Mesendoderm (in vitro differentiated cells): ENCODE data around the gene ETV4.
A peak's percentile ranks its signal among the peaks of the same experiment; 100 is the strongest.

Experiments used
- DNase-seq: peaks from one replicate; pipeline ENCODE4 v3.0.0; 2013
- H2AK5ac ChIP-seq: 2 replicates; pipeline ENCODE4 v1.6.1; 2013; ENCODE audit warnings: low read length, inconsistent platforms
- H2BK120ac ChIP-seq: 2 replicates; pipeline ENCODE4 v1.6.1; 2013; ENCODE audit warnings: low read depth, mild to moderate bottlenecking, low read length, moderate library complexity, mixed read lengths
- H2BK15ac ChIP-seq: replicated peaks from 2 replicates; pipeline ENCODE4 v1.6.1; 2013; ENCODE audit warnings: low read depth, mild to moderate bottlenecking, moderate library complexity
- H2BK5ac ChIP-seq: 2 replicates; pipeline ENCODE4 v1.6.1; 2013; ENCODE audit warnings: low read length, inconsistent platforms
- H3K18ac ChIP-seq: 2 replicates; pipeline ENCODE4 v1.6.1; 2013; ENCODE audit warnings: mild to moderate bottlenecking, low read length, mixed read lengths
- H3K23ac ChIP-seq: one replicate; pipeline ENCODE4 v1.6.1; 2013; ENCODE audit warnings: low read length
- H3K27ac ChIP-seq: 2 replicates; pipeline ENCODE4 v1.5.1; 2013; ENCODE audit warnings: low read depth, mild to moderate bottlenecking, inconsistent platforms, low read length, moderate library complexity
- H3K27me3 ChIP-seq: 2 replicates; pipeline ENCODE4 v1.6.1; 2013; ENCODE audit warnings: low read length, control low read depth, mild to moderate bottlenecking, inconsistent platforms; ENCODE audit not compliant: insufficient read depth, poor library complexity
- H3K36me3 ChIP-seq: 2 replicates; pipeline ENCODE4 v1.6.1; 2013; ENCODE audit warnings: low read length, inconsistent platforms; ENCODE audit not compliant: control insufficient read depth, insufficient read depth
- H3K4ac ChIP-seq: one replicate; pipeline ENCODE4 v1.6.1; 2013; ENCODE audit warnings: low read depth, mild to moderate bottlenecking, low read length, moderate library complexity
- H3K4me1 ChIP-seq: 2 replicates; pipeline ENCODE4 v1.6.1; 2013; ENCODE audit warnings: low read depth, low read length, inconsistent platforms; ENCODE audit not compliant: control insufficient read depth
- H3K4me2 ChIP-seq: 2 replicates; pipeline ENCODE4 v1.6.1; 2013; ENCODE audit warnings: low read length
- H3K4me3 ChIP-seq: 2 replicates; pipeline ENCODE4 v1.5.1; 2013; ENCODE audit warnings: mild to moderate bottlenecking, low read length
- H3K56ac ChIP-seq: one replicate; pipeline ENCODE4 v1.6.1; 2013; ENCODE audit warnings: low read length
- H3K79me1 ChIP-seq: 2 replicates; pipeline ENCODE4 v1.6.1; 2013; ENCODE audit warnings: low read length, inconsistent platforms
- H3K79me2 ChIP-seq: 2 replicates; pipeline ENCODE4 v1.6.1; 2013; ENCODE audit warnings: mild to moderate bottlenecking, low read length; ENCODE audit not compliant: control insufficient read depth, insufficient read depth
- H3K9ac ChIP-seq: 2 replicates; pipeline ENCODE4 v1.6.1; 2013; ENCODE audit warnings: low read length, inconsistent platforms
- H4K5ac ChIP-seq: one replicate; pipeline ENCODE4 v1.6.1; 2013; ENCODE audit warnings: low read length
- H4K8ac ChIP-seq: one replicate; pipeline ENCODE4 v1.6.1; 2013; ENCODE audit warnings: low read depth, mild to moderate bottlenecking, control low read depth, low read length, moderate library complexity
- WGBS: extraction: QIAGEN DNeasy Blood & Tissue Kit; methylation state at CpG from one replicate; pipeline ENCODE4 v1.1.7; 2013; ENCODE audit warnings: low lambda C conversion rate, missing lambda C conversion rate; ENCODE audit not compliant: insufficient coverage; ENCODE audit errors: extremely low coverage; 5-methylcytosine and 5-hydroxymethylcytosine counted together

ETV4 gene

DNA sequence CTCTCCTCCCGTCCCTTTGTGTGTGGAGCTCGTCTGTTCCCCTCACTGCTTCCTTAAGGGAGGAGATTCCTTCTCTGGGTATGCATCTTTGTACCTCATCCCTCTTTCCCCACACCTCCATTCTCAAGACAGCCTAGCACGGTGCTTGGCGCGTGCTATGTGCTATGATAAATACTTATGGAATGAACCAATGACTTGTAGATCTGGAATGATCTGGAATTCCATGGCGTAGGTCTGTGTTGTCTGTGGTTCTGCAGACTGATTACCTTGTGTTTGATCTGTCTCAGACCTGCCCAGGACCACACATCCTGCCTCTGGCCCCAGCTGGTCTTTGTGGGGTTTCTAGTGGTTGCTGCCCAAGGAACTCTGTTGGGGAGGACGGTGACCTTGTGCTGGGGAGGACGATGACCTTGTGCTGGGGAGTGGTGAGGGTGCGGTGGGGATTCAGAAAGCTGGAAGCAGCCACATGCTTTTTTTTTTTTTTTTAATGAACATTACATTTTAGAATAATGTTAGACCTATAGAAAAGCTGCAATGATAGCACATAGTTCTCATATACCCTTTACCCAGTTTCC is 33.5 kb upstream of the ETV4 start:
- Histone ChIP-seq H3K27ac (no peak overlapping the region), H3K36me3 (no peaks in the 10 kb centered on the region), H3K4me1 (no peaks in the 10 kb centered on the region), H2BK120ac (no peak overlapping the region), H3K18ac (no peak overlapping the region), H3K79me1 (no peaks in the 10 kb centered on the region), H2BK5ac (no peak overlapping the region), H2AK5ac (no peak overlapping the region), H3K56ac (no peak overlapping the region), H4K8ac (no peak overlapping the region), H3K23ac (no peak overlapping the region), H3K4me2 (no peak overlapping the region), H3K9ac (no peak overlapping the region), H2BK15ac (no peak overlapping the region), H4K5ac (no peak overlapping the region), H3K79me2 (no peaks in the 10 kb centered on the region), H3K4ac (no peak overlapping the region), H3K27me3 (no peaks in the 10 kb centered on the region), H3K4me3 (no peak overlapping the region)
- no CpG with 5 or more reads among the region's 9 CpGs for WGBS
- DNase-seq = no peak

- no peaks in the 10 kb centered on the region for H3K36me3 ChIP-seq
- H4K8ac ChIP-seq = no peak overlapping the region
- no peak overlapping the region for H3K23ac ChIP-seq
- no peaks in the 10 kb centered on the region for H3K79me1 ChIP-seq
- H2BK15ac ChIP-seq = no peak overlapping the region
- no peaks in the 10 kb centered on the region for H3K79me2 ChIP-seq
- no peak overlapping the region for H2BK5ac ChIP-seq
- H3K27me3 ChIP-seq = no peaks in the 10 kb centered on the region
- no peak overlapping the region for H2BK120ac ChIP-seq
- no peaks in the 10 kb centered on the region for H3K4me1 ChIP-seq
- H3K27ac ChIP-seq = no peak overlapping the region
- H3K56ac ChIP-seq = peak overlapping the region; percentile 11
- no CpG with 5 or more reads among the region's 13 CpGs for WGBS
- no peak for DNase-seq
- no peak overlapping the region for H2AK5ac ChIP-seq
- no peak overlapping the region for H3K4me3 ChIP-seq
- H4K5ac ChIP-seq = no peak overlapping the region
- H3K9ac ChIP-seq = no peak overlapping the region
- no peak overlapping the region for H3K4ac ChIP-seq
- no peak overlapping the region for H3K18ac ChIP-seq
- no peak overlapping the region for H3K4me2 ChIP-seq
Observed at GRCh38 chr17:43578699-43579565, 32.8 kb upstream of the ETV4 start.

- Histone ChIP-seq H2BK5ac (no peak overlapping the region), H3K4ac (no peak overlapping the region), H3K23ac (no peak overlapping the region), H3K36me3 (no peaks in the 10 kb centered on the region), H3K4me2 (no peak overlapping the region), H3K4me3 (no peak overlapping the region), H3K56ac (peak overlapping the region; percentile 11), H3K18ac (no peak overlapping the region), H3K27me3 (no peaks in the 10 kb centered on the region), H3K79me1 (no peaks in the 10 kb centered on the region), H4K8ac (no peak overlapping the region), H2BK15ac (no peak overlapping the region), H4K5ac (no peak overlapping the region), H3K79me2 (no peaks in the 10 kb centered on the region), H3K27ac (no peak overlapping the region), H2BK120ac (no peak overlapping the region), H3K4me1 (no peaks in the 10 kb centered on the region), H3K9ac (no peak overlapping the region), H2AK5ac (no peak overlapping the region)
- no peak for DNase-seq
- no CpG with 5 or more reads among the region's 1 CpG for WGBS
Observed at GRCh38 chr17:43578404-43578698, 32.2 kb upstream of the ETV4 start.

DNA sequence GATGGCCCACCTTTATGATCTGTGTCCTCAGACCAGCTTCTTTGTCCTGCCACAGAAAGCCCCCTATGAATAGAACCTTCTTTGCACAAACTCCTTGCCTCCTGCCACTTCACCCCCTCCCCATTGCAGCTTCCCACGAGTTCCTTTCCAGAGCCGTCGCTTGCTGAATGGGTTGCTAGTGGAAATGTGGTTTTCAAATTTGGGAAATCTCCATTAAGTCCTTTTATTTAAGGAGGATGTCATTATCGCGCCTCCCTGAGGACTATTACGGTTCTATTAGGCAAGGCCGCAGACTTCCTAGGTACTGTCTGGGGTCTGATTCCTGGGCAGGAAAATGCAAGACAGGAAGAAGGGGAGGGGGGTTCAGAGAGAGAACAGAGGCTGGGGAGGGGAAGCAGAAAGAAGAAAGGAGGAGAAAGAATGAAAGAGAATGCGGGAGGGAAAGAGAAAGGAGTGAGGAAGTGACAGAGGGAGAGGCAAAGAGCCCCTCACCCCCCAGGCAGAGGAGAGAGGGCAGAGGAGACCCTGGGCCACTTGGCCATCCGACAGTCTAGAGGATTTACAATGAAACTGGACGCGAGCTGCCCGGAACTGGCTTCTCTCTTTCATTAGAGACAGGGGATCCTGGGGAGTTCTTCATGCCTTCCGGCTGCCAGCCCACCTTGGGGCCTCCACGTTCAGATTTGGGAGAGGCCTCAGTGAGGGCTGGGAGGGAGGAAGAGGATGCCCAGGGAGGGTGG is 31.7 kb upstream of the ETV4 start:
- Histone ChIP-seq H3K18ac (no peak overlapping the region), H2BK120ac (no peak overlapping the region), H3K23ac (no peak overlapping the region), H2BK5ac (no peak overlapping the region), H3K79me1 (no peaks in the 10 kb centered on the region), H4K5ac (no peak overlapping the region), H3K4me3 (no peak overlapping the region), H3K4ac (no peak overlapping the region), H4K8ac (no peak overlapping the region), H3K9ac (no peak overlapping the region), H2AK5ac (no peak overlapping the region), H3K27me3 (no peaks in the 10 kb centered on the region), H2BK15ac (no peak overlapping the region), H3K56ac (no peak overlapping the region), H3K79me2 (no peaks in the 10 kb centered on the region), H3K27ac (no peak overlapping the region), H3K4me1 (no peaks in the 10 kb centered on the region), H3K36me3 (no peaks in the 10 kb centered on the region), H3K4me2 (no peak overlapping the region)
- WGBS = no CpG with 5 or more reads among the region's 14 CpGs
- DNase-seq = no peak

DNA sequence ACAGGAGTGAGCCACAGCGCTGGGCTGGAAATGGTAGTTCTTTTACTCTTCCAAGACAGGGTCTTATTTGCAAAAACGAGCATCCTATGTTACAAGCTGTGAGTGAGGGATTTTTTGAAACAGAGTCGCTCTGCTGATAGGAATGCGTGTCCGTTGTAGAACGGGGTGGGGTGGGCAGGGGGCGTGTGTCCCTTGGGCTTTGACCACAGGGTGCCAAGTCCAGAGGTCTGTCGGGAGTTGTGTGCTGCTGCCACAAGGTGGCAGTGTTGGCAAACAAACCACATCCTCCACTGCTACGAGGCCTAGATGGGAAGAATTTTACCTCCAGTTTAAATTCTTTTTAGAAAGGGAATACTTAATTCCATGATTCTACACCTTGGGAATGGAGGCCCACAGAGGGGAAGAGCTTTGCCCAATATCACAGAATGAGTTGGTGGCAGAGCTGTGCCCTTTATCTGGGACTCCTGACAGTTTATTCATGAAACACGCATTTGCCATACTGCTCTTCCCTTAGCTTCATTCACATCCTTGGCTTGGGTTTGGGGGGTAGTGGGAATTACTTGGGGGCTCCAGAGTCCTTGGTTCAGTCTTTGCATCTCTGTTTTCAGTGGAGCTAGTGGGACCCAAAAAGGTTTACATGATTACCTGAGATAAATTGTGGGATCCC is 30.6 kb upstream of the ETV4 start:
- Histone ChIP-seq H3K18ac (no peak overlapping the region), H3K79me1 (no peaks in the 10 kb centered on the region), H3K9ac (no peak overlapping the region), H3K79me2 (no peaks in the 10 kb centered on the region), H2BK120ac (no peak overlapping the region), H3K4ac (no peak overlapping the region), H3K4me1 (peaks cover 1% of the 10 kb centered on the region), H2AK5ac (no peak overlapping the region), H4K8ac (no peak overlapping the region), H3K4me2 (peak overlapping the region; percentile 27), H2BK15ac (no peak overlapping the region), H3K36me3 (no peaks in the 10 kb centered on the region), H3K4me3 (no peak overlapping the region), H3K56ac (peak overlapping the region; percentile 38), H3K27me3 (no peaks in the 10 kb centered on the region), H4K5ac (no peak overlapping the region), H3K23ac (no peak overlapping the region), H3K27ac (no peak overlapping the region), H2BK5ac (no peak overlapping the region)
- WGBS = no CpG with 5 or more reads among the region's 10 CpGs
- DNase-seq = peak; percentile 90
